Measurements from ENCODE around the gene NAB1.
"Not testable (repeated sequence)": the region's sequence is repeated elsewhere in the genome, so short reads cannot be mapped to it uniquely, and the experiment has no call there.

Gene NAB1

DNA sequence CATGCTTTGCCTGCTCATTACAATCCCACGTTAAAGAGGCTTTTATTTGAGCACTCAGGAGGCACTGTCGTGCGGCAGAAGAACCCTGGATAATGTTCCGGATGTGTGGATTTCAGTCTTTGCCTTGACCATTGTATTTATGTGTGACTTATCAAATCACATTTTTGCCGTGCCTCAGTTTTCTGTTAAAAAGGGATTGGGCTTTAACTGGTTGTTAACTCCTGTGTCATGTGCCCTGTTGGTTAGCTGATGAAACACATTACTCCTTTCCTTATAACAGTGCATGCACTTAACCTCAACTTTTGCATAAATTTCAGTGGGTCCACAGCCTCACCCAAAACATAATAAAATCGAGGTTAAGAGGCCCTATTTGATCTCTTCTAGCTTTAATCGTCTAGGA is 52.7 kb downstream of the NAB1 start:
- H3K27ac ChIP-seq, result no peak overlapping the region
- no peak overlapping the region for H3K4me3 ChIP-seq

DNA sequence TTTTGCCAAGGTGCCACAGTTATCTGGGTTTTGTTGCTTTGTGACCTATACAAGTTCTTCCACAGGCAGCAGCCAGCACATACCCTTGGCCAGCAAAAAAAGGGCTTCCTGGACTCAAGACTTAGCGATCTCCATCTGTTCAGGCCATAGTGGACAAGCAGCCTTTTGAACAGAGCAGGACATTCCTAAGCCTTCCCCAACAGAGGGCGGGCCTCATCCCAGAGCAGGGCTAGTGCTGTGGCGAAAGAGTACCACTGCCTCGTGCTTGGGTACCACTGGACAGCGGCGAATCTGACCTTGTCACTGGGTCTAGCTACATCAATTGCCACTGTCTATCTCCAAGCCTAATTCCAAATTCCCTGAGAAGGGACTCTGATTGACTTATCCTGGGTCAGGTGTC is 56.4 kb downstream of the NAB1 start:
- Histone ChIP-seq H3K27ac (no peak overlapping the region), H3K4me3 (no peak overlapping the region)

DNA sequence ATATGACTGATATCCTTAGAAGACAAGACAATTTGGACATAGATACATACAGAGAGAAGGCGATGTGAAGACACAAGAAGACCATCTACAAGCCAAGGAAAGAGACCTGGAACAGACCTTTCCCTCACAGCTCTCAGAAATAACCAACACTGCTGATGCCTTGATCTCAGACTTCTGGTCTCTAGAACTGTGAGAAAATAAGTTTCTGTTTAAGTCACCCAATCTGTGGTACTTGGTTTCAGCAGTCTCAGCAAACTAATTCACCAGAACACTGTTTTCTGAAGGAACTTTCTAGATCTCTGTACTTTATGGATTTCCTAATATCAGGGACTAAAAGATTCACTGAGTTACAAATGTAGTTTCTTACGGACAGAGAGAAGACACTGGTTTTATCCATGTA is 58.8 kb downstream of the NAB1 start:
- Histone ChIP-seq H3K4me3 (no peak overlapping the region), H3K27ac (no peak overlapping the region)

DNA sequence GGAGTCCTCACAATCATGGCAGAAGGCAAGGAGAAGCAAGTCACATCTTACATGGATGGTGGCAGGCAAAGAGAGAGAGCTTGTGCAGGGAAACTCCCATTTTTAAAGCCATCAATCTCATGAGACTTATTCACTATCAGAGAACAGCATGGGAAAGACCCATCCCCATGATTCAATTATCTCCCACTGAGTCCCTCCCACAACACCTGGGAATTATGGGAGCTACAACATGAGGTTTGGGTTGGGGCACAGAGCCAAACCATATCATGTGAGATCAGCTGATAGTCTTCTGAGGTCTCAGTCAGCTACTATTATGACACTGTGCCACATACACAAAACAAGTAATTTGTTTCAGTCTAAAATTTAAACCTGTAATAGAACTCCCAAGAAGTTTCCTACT is 59.8 kb downstream of the NAB1 start:
- not testable (repeated sequence) for H3K27ac ChIP-seq, H3K4me3 ChIP-seq

DNA sequence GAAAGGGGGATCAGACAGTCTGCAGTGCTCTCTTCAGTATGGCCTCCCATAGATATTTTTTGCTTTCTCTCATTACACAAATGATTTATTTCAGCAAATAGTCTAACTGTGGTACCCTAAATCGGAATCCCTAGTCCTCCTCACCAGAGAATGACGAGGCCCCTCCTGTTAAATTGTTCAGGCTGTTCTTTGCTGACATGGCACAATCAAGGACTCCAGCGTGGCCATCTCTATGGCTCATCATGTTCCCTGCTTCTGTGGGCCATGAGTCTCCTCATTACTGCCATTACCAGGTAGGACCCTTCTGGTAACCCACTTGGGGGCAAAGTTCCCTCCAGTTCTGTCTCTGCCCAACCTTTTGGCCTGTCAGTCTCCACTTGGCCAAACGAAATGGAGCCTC is 62.2 kb downstream of the NAB1 start:
- Histone ChIP-seq H3K27ac (no peak overlapping the region), H3K4me3 (no peak overlapping the region)

DNA sequence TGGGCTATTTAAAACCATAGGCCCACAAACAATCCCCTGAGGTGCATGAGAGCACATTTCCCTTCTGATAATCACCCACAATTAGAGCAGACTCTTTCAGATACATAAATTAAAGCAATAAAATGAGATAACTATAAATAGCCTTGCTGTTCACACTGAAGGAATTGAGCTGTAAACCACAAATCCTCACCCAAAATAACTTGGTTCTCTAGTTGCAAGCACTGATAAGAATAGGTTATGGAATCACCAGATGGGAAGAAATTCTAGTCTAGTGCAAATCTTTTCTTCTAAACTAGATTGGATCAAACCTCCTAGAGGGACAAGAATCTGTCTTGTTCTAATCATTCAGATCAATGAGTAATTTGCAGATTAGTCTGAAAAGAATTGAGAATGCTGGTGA is 64.6 kb downstream of the NAB1 start:
- H3K4me3 ChIP-seq, result no peak overlapping the region
- H3K27ac ChIP-seq, result no peak overlapping the region

DNA sequence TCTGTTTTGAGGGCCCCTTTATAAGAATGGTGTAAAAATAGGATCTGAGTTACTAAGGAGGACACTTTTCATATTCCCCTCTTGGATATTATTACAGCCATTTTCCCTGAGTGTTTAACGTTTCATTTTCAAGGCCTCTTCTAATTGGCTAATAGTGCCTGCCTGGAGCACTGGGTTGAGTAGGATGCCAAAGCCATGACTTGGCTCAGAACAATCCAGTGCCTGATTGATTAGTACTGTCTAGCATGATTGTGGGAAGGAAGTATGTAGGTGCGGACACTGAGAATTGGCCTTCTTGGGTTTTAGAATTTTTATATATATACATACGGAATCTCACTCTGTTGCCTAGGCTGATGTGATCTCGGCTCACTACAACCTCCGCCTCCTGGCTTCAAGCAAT is 66.1 kb downstream of the NAB1 start:
- no peak overlapping the region for H3K4me3 ChIP-seq
- H3K27ac ChIP-seq, result no peak overlapping the region

DNA sequence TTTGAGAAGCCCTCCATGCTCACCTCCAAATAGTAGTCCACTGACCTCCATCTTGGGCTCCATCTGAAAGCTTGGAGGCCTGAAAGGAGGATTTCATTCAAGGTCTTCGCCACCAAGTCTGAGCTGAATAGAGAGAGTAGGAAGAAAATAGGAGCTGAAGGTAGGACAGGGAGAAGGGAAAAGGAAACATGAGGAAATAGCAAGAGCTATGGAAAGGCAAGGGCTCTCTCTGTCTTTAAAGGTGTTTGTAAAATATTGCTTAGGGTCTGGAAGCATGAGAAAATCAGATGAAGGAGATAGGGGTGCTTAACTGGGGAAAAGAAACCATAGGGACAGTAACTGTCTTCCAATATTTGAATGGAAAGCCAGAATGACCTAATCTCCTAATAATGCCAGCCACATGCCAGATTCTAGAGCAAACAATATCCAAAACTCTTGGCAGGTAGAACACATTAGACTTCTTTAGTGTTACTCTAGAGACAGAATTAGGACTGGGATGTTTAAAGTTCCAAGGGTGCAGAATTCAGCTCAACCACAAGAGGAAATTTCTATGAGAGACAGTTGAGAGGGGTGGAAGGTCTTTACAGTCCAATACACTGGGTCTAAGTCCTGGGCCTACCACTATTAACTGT is 67.4 kb downstream of the NAB1 start:
- H3K4me3 ChIP-seq, result no peak overlapping the region
- no peak overlapping the region for H3K27ac ChIP-seq

DNA sequence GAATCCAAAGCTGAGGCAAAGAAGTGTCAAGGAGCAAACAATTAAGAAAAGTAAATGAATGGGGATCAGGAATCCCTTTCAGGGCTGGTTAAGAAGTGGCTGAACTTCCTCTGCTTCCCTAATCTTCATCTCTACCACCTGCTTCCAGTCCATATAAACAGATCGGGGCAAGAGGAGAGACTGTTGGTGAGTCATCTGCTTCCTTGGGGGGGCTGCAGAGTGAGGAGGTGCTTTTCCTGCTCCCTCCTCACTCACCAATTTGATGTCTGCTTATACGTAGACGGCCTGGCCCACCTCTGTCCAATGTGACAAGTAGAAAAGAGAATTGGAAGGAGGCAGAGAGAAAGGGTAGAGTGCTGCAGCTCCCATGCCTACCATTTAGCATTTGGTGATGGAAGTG is 68.4 kb downstream of the NAB1 start:
- Histone ChIP-seq H3K27ac (no peak overlapping the region), H3K4me3 (no peak overlapping the region)

DNA sequence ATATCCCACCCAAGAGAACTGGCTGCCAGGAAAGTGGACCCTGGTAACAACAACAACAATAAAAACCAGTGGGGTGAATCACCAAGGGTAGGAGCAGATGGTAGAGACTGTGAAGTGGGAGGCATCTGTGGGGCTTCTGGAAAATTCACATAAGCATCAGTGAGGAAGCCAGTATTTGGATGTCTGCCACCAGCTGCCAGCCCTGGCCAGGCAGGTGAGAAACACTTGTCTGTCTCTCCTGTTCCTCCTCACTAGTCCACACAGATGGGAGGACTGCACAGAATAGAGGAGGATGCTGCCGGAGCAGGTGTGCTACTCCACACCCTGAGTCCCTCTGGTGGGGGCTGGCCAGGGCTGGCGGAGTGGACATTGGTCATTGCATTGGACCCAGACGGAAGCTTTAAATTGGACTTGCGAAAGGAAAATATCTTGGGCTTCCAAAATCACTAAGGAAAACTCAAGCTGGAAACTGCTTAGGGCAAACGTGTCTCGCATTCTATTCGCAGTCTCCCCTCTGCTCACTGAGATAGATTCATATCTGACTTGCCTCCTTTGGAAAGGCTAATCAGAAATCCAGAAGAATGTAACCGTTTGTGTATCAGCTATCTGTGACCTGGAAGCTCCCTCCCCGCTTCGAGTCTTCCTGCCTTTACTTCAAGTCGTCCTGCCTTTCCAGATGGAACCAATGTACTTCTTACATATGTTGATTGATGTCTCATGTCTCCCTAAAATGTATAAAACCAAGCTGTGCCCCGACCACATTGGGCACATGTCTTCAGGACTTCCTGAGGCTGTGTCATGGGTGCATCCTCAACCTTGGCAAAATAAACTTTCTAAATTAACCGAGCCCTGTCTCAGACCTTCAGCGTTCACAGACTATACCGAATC is 69.1 kb downstream of the NAB1 start:
- H3K27ac ChIP-seq, result peak overlapping the region in 2 of 21 experiments; percentile 8 to 21
- no peak overlapping the region for H3K4me3 ChIP-seq

DNA sequence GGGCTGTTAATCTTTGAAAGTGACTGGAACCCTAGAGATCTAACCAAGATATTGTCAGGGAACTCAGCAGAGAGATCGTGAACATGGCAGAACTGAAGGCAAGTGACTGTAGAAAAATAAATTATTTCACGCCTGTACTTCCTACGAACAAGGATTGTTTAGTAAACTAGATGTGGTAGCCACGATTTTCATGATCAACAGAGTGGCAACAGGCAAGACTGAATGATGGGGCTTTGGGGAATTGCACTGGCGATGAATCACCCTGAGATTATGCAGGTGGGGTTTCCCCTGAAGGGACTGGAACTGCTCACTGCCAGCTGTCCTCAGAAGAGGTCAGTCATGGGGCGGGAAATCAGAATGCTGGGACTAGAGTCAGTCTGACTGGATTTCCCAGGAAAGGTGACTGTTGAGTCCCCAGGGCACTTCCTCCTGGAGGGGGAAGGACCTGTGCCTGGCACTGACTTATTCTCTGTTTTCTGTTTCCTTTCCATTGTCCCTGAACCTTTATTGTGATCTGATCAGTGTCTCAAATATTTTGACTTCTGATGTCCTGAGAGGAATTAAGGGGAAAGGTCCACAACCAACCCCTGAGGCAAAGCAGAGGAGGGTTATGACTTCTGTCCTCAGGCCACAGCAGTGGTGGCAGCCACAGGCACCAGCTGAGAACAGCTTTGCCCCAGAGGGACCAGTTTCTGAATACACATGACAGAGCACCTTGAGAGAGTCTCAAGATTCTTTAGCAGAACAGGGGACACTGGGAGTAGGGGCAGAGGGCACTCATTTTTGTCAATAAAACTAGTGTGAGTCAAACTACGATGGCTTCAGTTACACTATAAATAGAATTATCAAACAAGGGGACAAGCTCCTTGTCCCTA is 70.0 kb downstream of the NAB1 start:
- Histone ChIP-seq H3K4me3 (no peak overlapping the region), H3K27ac (peak overlapping the region in 3 of 21 experiments; percentile 8 to 52 (median 21))

DNA sequence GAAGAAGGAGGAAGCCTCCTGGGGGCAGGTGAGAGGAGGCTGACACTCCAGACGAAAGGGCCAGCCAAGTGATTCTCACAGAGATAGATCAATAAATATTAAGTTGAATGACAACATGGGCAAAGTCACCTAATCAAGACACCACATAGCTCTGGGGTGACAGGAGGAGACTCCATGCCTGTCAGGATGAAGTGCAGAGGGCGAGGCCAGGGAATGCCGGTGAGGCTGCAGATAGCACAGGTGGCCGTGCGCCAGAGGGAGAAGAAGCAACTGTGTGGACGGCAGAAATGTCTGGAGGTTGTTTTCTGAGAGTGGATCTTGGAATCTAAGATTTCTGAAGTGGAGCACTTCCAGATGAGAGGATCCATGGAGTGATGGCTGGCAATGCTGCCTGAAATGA is 71.4 kb downstream of the NAB1 start:
- H3K4me3 ChIP-seq, result no peak overlapping the region
- H3K27ac ChIP-seq, result no peak overlapping the region

DNA sequence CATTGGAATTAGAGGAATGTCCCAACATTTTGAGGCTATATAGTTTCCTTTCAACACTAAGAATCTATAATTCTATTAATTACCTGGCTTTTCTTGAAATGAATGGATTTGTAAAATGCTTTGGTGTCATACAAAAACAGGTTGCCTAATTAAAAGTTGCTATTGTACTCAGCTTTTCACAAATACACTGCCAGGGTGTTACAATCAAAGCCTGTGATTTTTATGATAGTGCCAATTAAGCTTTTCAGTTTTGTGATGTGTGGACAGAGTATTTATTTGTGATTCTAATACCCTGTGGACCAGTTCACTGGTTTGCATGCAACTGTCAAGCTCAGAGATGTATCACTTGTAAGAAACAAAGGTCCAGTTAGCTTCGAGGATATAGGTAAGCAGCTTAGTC is 71.8 kb downstream of the NAB1 start:
- Histone ChIP-seq H3K27ac (no peak overlapping the region), H3K4me3 (no peak overlapping the region)

DNA sequence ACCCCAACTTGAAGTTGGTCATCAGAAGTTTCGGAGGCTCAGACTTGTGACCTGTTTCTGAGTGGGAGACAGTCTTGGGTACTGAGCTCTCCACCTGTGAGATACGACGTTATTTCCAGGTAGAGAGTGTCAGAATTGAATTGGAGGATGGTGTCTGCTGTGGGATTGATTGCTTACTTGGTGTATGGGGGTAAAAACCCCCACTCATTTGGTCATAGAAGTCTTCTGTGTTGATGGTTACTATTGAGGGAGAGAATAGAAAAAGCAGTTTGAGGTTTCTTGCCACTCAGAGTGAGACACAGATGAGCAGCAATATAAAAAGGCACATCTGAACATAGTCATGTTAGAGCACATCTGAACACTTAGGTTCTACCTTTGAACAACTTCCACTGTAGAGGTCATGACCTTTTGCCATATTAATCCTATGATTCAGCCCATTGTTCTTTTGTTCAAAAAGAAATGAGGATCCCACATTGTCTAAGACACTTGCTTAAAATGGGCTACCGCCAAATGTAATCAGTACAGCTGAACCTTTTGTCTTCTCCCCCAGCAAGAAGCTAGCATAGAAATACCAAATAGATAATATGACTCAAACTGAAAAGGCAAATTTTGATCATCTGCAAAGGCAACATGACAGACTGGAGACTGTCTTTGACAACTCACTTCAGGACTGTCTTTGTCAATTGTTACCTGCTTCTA is 73.3 kb downstream of the NAB1 start:
- no peak overlapping the region for H3K4me3 ChIP-seq
- peak overlapping the region in 7 of 21 experiments; percentile 8 to 66 (median 25) for H3K27ac ChIP-seq

DNA sequence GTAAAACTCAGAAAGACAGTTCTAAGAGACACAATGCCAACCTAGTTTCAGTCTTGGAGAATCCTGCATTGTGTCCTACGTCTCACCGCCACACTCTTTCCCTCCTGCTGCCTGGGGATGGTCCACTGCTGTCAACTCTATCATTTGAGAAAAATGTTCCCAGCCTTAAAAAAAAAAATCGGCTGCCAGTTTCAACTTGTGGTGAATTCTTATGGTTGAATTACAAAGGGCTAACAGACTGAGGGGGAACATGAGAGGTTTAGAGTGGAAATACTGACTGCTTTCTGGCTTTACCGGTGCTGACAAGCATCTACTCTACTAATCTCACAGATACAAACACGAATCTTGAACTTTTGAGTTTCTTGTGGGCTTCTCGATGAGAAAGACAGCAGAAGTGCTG is 74.0 kb downstream of the NAB1 start:
- Histone ChIP-seq H3K4me3 (no peak overlapping the region), H3K27ac (peak overlapping the region in 8 of 21 experiments; percentile 6 to 66 (median 18))

DNA sequence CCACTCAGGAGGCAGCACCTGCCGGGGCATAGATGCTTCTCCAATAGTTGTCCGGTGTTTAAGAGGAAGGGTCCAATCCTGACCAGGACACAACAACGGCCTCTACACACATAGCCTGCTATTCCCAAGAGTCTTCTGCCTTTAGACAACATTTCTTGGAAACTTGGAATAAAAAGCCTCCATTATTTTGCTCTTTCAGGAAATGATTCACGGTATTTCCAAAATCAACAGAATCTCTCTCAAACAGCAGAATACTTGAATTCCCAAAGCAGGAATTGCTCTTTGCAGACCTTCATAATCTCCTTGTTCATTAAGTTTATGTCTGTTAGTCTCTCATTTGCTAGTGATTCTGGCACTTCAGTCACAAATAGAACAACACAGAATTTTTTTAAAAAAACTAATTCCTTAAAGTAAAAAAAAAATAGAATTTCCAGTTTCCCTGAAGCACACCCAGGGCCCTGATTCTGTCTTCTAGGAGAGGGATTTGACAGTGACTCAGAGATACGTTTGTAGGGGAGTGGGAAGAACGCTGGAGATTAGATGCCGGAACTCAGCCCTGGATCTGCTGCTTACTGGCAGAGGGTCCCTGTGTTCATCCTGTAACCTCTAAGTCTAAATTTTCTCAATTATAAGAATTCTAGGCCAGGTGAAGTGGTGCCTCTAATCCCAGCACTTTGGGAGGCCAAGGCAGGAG is 74.7 kb downstream of the NAB1 start:
- H3K27ac ChIP-seq, result peak overlapping the region in 6 of 21 experiments; percentile 6 to 52 (median 44)

DNA sequence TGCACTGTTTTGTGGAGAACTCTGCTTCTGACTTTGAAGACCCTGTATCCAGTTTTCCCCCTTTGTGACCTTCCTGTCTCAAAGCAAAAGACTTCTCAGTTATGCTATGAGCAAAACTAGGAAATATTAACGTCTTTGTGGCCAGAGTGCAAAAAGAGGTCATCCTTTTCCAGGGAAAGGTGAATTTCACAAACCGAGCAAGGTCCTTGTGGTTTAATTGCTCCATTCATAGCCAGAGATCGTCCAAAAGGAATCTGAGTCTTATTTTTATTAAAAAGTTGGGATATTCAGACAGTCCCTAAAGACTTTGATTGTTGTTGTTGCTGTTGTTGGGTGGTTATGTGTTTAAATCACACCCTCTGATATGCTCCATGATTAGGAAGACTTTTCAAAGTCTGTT is 77.4 kb downstream of the NAB1 start:
- Histone ChIP-seq H3K4me3 (no peak overlapping the region), H3K27ac (no peak overlapping the region)

More for the DNA sequence above, 74.7 kb downstream of the NAB1 start:
- H3K4me3 ChIP-seq, result no peak overlapping the region

DNA sequence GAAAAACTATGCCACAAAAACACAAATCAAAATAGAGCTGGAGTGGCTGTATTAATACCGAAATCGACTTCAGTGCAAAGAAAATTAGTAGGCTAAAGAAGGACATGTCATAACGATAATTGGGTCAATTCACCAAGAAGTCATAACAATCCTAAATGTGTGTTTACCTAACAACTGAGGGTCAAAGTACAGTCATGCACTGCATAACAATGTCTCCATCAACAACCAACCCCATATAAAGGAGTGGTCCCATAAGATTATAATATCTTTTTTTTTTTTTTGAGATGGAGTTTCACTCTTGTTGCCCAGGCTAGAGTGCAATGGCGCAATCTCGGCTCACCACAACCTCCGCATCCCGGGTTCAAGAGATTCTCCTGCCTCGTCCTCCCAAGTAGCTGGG is 87.5 kb downstream of the NAB1 start:
- no peak overlapping the region for H3K27ac ChIP-seq
- no peak overlapping the region for H3K4me3 ChIP-seq

DNA sequence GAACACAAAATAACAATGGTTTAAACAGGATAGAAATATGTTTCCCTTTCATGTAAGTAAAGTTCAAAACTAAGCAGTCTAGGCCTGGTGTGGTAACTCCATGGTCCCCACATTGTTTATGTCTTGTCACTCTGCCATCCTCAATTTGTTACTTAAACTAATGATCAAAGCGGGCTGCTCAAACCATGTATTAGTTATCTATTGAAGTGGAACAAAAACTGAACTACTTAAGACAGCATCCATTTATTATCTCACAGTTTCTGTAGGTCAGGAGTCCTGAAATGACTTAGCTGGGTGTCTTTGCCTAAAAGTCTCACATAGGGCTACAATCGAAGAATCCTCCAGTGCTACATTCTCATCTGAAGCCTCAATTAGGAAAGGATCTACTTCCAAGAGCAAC is 91.6 kb downstream of the NAB1 start:
- H3K27ac ChIP-seq, result no peak overlapping the region
- H3K4me3 ChIP-seq, result no peak overlapping the region
